GM18511 (cell line): ENCODE data around the gene SMPDL3B.

Source experiments
- ATAC-seq: cut with Tn5 transposase; IDR thresholded peaks from one replicate; pipeline ENCODE4 v1.9.1; 2021; ENCODE audit warnings: mild to moderate bottlenecking, moderate library complexity; ENCODE audit not compliant: unreplicated experiment

The SMPDL3B gene

GRCh38 chr1:27938488-27938887, 3.7 kb downstream of the SMPDL3B start:
- no peak for ATAC-seq

GRCh38 chr1:27940297-27940696, 5.5 kb downstream of the SMPDL3B start:
- no peak for ATAC-seq

GRCh38 chr1:27940870-27941560, 6.2 kb downstream of the SMPDL3B start:
- no peak for ATAC-seq

- no peak for ATAC-seq
These were observed 7.1 kb downstream of the SMPDL3B start for GRCh38 chr1:27941671-27942540.

GRCh38 chr1:27945020-27945419, 10.2 kb downstream of the SMPDL3B start:
- no peak for ATAC-seq

- ATAC-seq = no peak
These were observed 14.2 kb downstream of the SMPDL3B start for GRCh38 chr1:27949027-27949426.

- ATAC-seq = no peak
These were observed 16.6 kb downstream of the SMPDL3B start for GRCh38 chr1:27951396-27951795.

GRCh38 chr1:27952147-27952546, 17.3 kb downstream of the SMPDL3B start:
- ATAC-seq = no peak

GRCh38 chr1:27954186-27954585, 19.4 kb downstream of the SMPDL3B start:
- no peak for ATAC-seq

- ATAC-seq = no peak
These were observed 20.3 kb downstream of the SMPDL3B start for GRCh38 chr1:27955076-27955475.

GRCh38 chr1:27956761-27957160, 22.0 kb downstream of the SMPDL3B start:
- no peak for ATAC-seq

GRCh38 chr1:27957655-27958054, 22.9 kb downstream of the SMPDL3B start:
- ATAC-seq = no peak

- ATAC-seq = no peak
These were observed 23.7 kb downstream of the SMPDL3B start for GRCh38 chr1:27958513-27958912.

GRCh38 chr1:27959792-27960603, 25.2 kb downstream of the SMPDL3B start, which contains the start of gene XKR8:
TSS of gene XKR8 (plus strand) at chr1:27959973. CDS start at chr1:27960070, 97 bp downstream.
- peak; percentile 90 for ATAC-seq

GRCh38 chr1:27960762-27961645, 26.2 kb downstream of the SMPDL3B start:
- ATAC-seq = no peak

- no peak for ATAC-seq
These were observed 26.9 kb downstream of the SMPDL3B start for GRCh38 chr1:27961646-27962221.

GRCh38 chr1:27963393-27963792, 28.6 kb downstream of the SMPDL3B start:
- no peak for ATAC-seq

- ATAC-seq = no peak
These were observed 31.8 kb downstream of the SMPDL3B start for GRCh38 chr1:27966402-27967105.
